Measurements from ENCODE around the gene SEZ6.

SEZ6 gene

DNA sequence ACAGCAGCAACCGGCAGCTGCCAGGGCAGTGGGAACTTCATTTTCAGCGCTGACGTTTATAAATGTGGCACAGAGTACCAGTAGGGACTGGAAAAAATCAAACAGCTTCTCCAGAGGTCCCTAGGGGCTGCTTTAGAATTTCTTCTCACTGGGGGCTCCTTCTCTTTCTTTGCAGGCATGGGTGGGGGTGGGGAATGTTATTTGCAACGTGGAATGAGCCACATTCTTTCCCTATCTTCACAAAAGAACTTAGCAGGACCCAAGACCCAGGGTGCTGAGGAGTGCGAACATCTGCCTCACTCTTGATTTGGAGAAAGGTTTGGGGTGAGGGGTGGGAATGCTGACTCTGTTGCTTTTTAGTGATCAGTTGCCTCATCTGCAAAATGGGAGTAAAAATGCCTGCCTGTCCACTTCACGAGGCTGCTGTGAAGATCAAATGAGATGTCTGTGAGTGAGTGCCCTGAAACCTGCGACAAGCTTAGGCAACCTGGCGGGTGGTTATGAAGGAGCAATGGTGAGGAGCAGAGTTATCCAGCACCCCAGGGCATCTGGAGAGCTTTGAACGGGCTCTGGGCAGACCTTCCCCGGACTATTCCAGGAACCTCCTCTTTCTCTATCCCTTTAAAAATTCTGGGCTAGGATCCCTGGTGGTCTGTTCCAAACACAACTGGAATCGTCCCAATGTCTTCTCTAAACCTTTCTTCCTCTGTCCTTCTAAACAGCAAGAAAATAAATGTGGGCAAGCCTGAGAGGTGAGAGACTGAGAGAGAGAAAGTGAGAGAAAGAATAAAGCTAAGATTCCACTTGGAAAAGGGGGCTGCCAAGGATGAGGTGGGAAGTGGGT lies 26.4 kb upstream of the SEZ6 start:
- Histone ChIP-seq H3K4me1 (no peaks in the 10 kb centered on the region), H3K79me2 (no peaks in the 10 kb centered on the region), H2AFZ (no peak overlapping the region), H3K27me3 (ENCODE audit: control insufficient read depth, insufficient read depth, low read length) (no peaks in the 10 kb centered on the region), H3K27ac (no peak overlapping the region), H3K9me3 (ENCODE audit: control insufficient read depth, low read length) (peaks cover 2% of the 10 kb centered on the region), H3K4me2 (ENCODE audit: low read length) (no peak overlapping the region), H3K36me3 (ENCODE audit: control insufficient read depth, insufficient read depth, low read length) (no peaks in the 10 kb centered on the region), H3K9ac (no peak overlapping the region), H3K4me3 (ENCODE audit: low read depth, low read length) (no peak overlapping the region)
- TF ChIP-seq, protein P1, sequence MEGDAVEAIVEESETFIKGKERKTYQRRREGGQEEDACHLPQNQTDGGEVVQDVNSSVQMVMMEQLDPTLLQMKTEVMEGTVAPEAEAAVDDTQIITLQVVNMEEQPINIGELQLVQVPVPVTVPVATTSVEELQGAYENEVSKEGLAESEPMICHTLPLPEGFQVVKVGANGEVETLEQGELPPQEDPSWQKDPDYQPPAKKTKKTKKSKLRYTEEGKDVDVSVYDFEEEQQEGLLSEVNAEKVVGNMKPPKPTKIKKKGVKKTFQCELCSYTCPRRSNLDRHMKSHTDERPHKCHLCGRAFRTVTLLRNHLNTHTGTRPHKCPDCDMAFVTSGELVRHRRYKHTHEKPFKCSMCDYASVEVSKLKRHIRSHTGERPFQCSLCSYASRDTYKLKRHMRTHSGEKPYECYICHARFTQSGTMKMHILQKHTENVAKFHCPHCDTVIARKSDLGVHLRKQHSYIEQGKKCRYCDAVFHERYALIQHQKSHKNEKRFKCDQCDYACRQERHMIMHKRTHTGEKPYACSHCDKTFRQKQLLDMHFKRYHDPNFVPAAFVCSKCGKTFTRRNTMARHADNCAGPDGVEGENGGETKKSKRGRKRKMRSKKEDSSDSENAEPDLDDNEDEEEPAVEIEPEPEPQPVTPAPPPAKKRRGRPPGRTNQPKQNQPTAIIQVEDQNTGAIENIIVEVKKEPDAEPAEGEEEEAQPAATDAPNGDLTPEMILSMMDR (IDR thresholded peaks at IDR 0.05): no peak

DNA sequence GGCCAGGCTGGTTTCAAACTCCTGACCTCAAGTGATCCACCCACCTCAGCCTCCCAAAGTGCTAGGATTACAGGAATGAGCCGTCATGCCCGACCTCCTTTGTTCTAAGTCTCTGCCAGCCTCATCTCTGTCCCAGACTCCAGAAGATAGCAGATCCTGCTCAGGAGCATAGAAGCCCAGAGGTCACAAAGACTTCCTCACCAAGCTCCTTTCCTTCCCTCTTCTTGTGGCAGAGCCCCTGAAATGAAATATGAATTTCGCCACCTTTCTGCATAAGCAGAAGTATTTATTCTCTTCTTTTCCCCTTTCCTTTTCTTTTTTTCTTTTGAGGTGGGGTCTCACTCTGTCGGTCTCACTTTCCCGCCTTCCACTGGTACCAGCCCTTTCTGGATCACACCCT lies 25.7 kb upstream of the SEZ6 start:
- no peak overlapping the region for H2AFZ ChIP-seq
- H3K79me2 ChIP-seq: no peaks in the 10 kb centered on the region
- H3K9me3 ChIP-seq (ENCODE audit: control insufficient read depth, low read length): peaks cover 2% of the 10 kb centered on the region
- H3K9ac ChIP-seq: no peak overlapping the region
- no peaks in the 10 kb centered on the region for H3K27me3 ChIP-seq (ENCODE audit: control insufficient read depth, insufficient read depth, low read length)
- no peaks in the 10 kb centered on the region for H3K4me1 ChIP-seq
- H3K27ac ChIP-seq: no peak overlapping the region
- no peak overlapping the region for H3K4me3 ChIP-seq (ENCODE audit: low read depth, low read length)
- no peak overlapping the region for H3K4me2 ChIP-seq (ENCODE audit: low read length)
- H3K36me3 ChIP-seq (ENCODE audit: control insufficient read depth, insufficient read depth, low read length): no peaks in the 10 kb centered on the region
- TF ChIP-seq, protein P1 (IDR thresholded peaks at IDR 0.05): no peak

DNA sequence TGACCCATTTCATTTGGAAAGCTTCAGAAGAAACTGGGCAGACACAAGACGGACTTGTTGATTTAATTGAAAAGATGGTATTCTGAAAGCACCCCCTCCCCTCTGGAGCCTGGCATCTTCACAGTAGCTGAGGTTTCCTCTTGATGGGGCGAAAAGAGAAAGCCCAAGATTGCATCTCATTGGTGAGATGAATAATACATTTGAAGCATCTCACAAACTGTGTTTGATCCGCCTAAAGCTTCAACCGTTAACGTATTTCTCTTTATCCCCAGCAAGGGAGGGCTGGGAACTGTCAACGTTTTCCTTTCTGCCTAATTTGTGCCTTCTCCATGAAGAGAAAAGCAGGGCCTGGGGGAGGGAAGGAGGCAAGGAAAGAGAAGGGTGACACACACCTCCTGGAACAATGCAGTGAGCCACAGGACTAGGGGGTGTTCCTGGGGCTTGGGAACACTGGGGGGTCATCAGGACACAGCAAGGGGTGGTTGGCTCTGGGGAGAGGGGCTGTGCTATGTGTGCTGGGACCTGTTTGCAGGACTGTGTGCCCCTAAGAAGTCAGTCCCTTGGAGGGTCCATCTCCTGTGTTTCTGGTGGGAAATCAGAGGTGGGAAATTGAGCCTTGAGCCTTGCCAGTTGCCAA lies 18.6 kb upstream of the SEZ6 start:
- no peak overlapping the region for H2AFZ ChIP-seq
- H3K4me2 ChIP-seq (ENCODE audit: low read length): no peak overlapping the region
- H3K9me3 ChIP-seq (ENCODE audit: control insufficient read depth, low read length): no peaks in the 10 kb centered on the region
- H3K9ac ChIP-seq: no peak overlapping the region
- no peak overlapping the region for H3K27ac ChIP-seq
- H3K79me2 ChIP-seq: no peaks in the 10 kb centered on the region
- H3K36me3 ChIP-seq (ENCODE audit: control insufficient read depth, insufficient read depth, low read length): no peaks in the 10 kb centered on the region
- no peak overlapping the region for H3K4me3 ChIP-seq (ENCODE audit: low read depth, low read length)
- TF ChIP-seq, protein P1 (IDR thresholded peaks at IDR 0.05): no peak
- H3K4me1 ChIP-seq: peaks cover 3% of the 10 kb centered on the region
- no peaks in the 10 kb centered on the region for H3K27me3 ChIP-seq (ENCODE audit: control insufficient read depth, insufficient read depth, low read length)

DNA sequence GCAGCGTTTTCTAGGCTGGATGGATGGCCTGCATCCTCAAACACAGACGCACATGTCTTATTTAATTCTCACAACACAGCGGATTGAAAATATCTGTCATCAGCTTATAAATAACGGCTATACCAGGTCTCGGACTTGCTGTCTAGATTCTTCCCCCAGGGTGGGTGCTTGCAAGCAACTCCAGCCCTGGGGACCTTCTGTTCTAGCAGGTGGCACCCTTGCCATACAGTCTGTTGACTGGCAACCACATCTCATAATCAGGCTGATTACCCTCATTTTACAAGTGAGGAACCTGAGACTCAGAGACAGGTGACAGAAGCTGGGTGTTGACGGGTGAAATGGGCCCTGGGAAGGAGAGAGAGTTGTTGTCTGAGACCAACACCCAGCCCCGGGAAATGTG lies 16.2 kb upstream of the SEZ6 start:
- Histone ChIP-seq H3K9me3 (ENCODE audit: control insufficient read depth, low read length) (no peaks in the 10 kb centered on the region), H3K9ac (no peak overlapping the region), H3K79me2 (no peaks in the 10 kb centered on the region), H3K4me3 (ENCODE audit: low read depth, low read length) (no peak overlapping the region), H3K27ac (no peak overlapping the region), H2AFZ (no peak overlapping the region), H3K27me3 (ENCODE audit: control insufficient read depth, insufficient read depth, low read length) (no peaks in the 10 kb centered on the region), H3K4me1 (peaks cover 3% of the 10 kb centered on the region), H3K4me2 (ENCODE audit: low read length) (no peak overlapping the region), H3K36me3 (ENCODE audit: control insufficient read depth, insufficient read depth, low read length) (no peaks in the 10 kb centered on the region)
- TF ChIP-seq, protein P1 (IDR thresholded peaks at IDR 0.05): no peak
